Lung (tissue), 12 donors: Measurements from ENCODE around the gene TTLL12. TPM values are rescaled to one million over a fixed set of nuclear protein-coding genes. Genes with fewer than 3 reads are reported as not detected.
"Not testable (repeated sequence)": the region's sequence is repeated elsewhere in the genome, so short reads cannot be mapped to it uniquely, and the experiment has no call there.

Source experiments
- ATAC-seq: fragments of 200-7000 bp; cut with Tn5 transposase; one replicate; pipeline ENCODE4 v1.9.1; 2020; ENCODE audit warnings: moderate number of reproducible peaks; ENCODE audit not compliant: insufficient read depth, low FRiP score
- DNase-seq, 3 donors: peaks; one replicate each; pipeline ENCODE4 v3.0.0-alpha.2; 2013 to 2017
- H3K27ac ChIP-seq, 2 donors: one replicate each; pipeline ENCODE4 v1.5.1; 2013; ENCODE audit warnings: mild to moderate bottlenecking in 2 of 2, moderate library complexity in 2 of 2, control low read depth in 1 of 2, inconsistent platforms in 1 of 2, low read depth in 1 of 2, low read length in 1 of 2
- H3K27me3 ChIP-seq, 3 donors: one replicate each; pipeline ENCODE4 v1.5.1; 2013; ENCODE audit warnings: low read length in 2 of 3; ENCODE audit not compliant: control insufficient read depth in 3 of 3, insufficient read depth in 3 of 3
- H3K36me3 ChIP-seq, 4 donors: one replicate each; pipeline ENCODE4 v1.5.1; 2013; ENCODE audit warnings: low read length in 4 of 4, mild to moderate bottlenecking in 1 of 4, moderate library complexity in 1 of 4; ENCODE audit not compliant: control insufficient read depth in 4 of 4, insufficient read depth in 4 of 4
- H3K4me1 ChIP-seq, 5 donors: one replicate each; pipeline ENCODE4 v1.5.1; 2013; ENCODE audit warnings: low read length in 5 of 5, mild to moderate bottlenecking in 2 of 5, moderate library complexity in 1 of 5; ENCODE audit not compliant: control insufficient read depth in 5 of 5, insufficient read depth in 5 of 5
- H3K4me3 ChIP-seq: one replicate; pipeline ENCODE4 v1.5.1; 2013; ENCODE audit warnings: mild to moderate bottlenecking, control low read depth, moderate library complexity
- H3K9ac ChIP-seq, 2 donors: one replicate each; pipeline ENCODE4 v1.5.1; 2013; ENCODE audit warnings: low read length in 2 of 2, control low read depth in 1 of 2; ENCODE audit not compliant: insufficient read depth in 1 of 2
- H3K9me3 ChIP-seq, 4 donors: one replicate each; pipeline ENCODE4 v1.5.1; 2013; ENCODE audit warnings: low read length in 3 of 4, mild to moderate bottlenecking in 1 of 4, moderate library complexity in 1 of 4; ENCODE audit not compliant: control insufficient read depth in 4 of 4, insufficient read depth in 3 of 4
- CTCF ChIP-seq: IDR thresholded peaks from 2 replicates; pipeline ENCODE4 v1.5.1; 2012; ENCODE audit warnings: mild to moderate bottlenecking; ENCODE audit errors: control extremely low read depth, extremely low read depth
- WGBS, 2 donors: extraction: QIAGEN DNeasy Blood & Tissue Kit; methylation state at CpG; one replicate each; pipeline ENCODE4 v1.1.7; 2013; 5-methylcytosine and 5-hydroxymethylcytosine counted together
- polyA plus RNA-seq, 2 donors: library from polyadenylated mRNA; stranded (reverse); fragments of 200-250 nt; gene quantifications; one replicate each; pipeline ENCODE4 v1.2.1, GENCODE V29; 2013
- total RNA-seq, 2 donors: library from RNA; depleted of rRNA in 1 of 2; stranded (reverse); fragments of >200 nt in 1 of 2; gene quantifications; one replicate each; pipeline ENCODE4 v1.2.1, GENCODE V29; 2014 to 2021
- donor health status: control.
- donor health status: control.
- donor health status: Bipolar disorder and iron deficiency.
- donor health status: healthy.
- donor health status: DM: yes; HTN: yes; CAD: no.

The TTLL12 gene
- total and polyA plus RNA-seq, 4 donors, result 15.8 to 35.5 (median 25.3) TPM

- H3K9ac ChIP-seq, result peak overlapping the region in 1 of 2 donors; percentile 47
- peak overlapping the region in 1 of 2 donors; percentile 66 for H3K27ac ChIP-seq
These were observed 36.2 kb downstream of the TTLL12 start for GRCh38 chr22:43150731-43151206.

GRCh38 chr22:43148581-43148980 lies 38.4 kb downstream of the TTLL12 start:
- no peaks in the 10 kb centered on the region for H3K27me3 ChIP-seq
- H3K4me1 ChIP-seq, result peaks cover 0 to 14% (median 7%) of the 10 kb centered on the region in 5 donors
- ATAC-seq (no peak), DNase-seq (no peak)
- no peaks in the 10 kb centered on the region for H3K9me3 ChIP-seq
- H3K4me3 ChIP-seq, result no peak overlapping the region
- no peak for TF ChIP-seq CTCF
- H3K27ac ChIP-seq, result no peak overlapping the region
- no peak overlapping the region for H3K9ac ChIP-seq
- WGBS, 2 donors, result 25 to 49% methylated on average over 6 of the region's 6 CpGs
- H3K36me3 ChIP-seq, result no peaks in the 10 kb centered on the region

More at GRCh38 chr22:43150731-43151206, 36.2 kb downstream of the TTLL12 start:
- no peaks in the 10 kb centered on the region for H3K27me3 ChIP-seq
- no peak for TF ChIP-seq CTCF
- WGBS, 2 donors, result 71 to 72% methylated on average over 15 of the region's 15 CpGs
- peak overlapping the region; percentile 27 for H3K4me3 ChIP-seq
- no peak for ATAC-seq
- H3K9me3 ChIP-seq, result no peaks in the 10 kb centered on the region
- H3K4me1 ChIP-seq, result peaks cover 0 to 14% (median 12%) of the 10 kb centered on the region in 5 donors
- H3K36me3 ChIP-seq, result peaks cover 0 to 5% (median 0%) of the 10 kb centered on the region in 4 donors
- DNase-seq, result no peak

GRCh38 chr22:43147821-43148220 lies 39.1 kb downstream of the TTLL12 start:
- 28 to 47% methylated on average over 8 of the region's 8 CpGs for WGBS, 2 donors
- no peaks in the 10 kb centered on the region for H3K36me3 ChIP-seq
- DNase-seq, result no peak
- no peak overlapping the region for H3K4me3 ChIP-seq
- no peak for TF ChIP-seq CTCF
- peaks cover 0 to 13% (median 8%) of the 10 kb centered on the region in 5 donors for H3K4me1 ChIP-seq
- H3K27me3 ChIP-seq, result no peaks in the 10 kb centered on the region
- peaks cover 0 to 1% (median 0%) of the 10 kb centered on the region in 4 donors for H3K9me3 ChIP-seq
- H3K27ac ChIP-seq, result peak overlapping the region in 1 of 2 donors; percentile 45
- no peak for ATAC-seq
- H3K9ac ChIP-seq, result no peak overlapping the region

- not testable (repeated sequence) for H3K36me3 ChIP-seq, DNase-seq, ATAC-seq, H3K9me3 ChIP-seq, H3K4me3 ChIP-seq, H3K9ac ChIP-seq, H3K27ac ChIP-seq, H3K4me1 ChIP-seq, H3K27me3 ChIP-seq
- 51 to 74% methylated on average over 15 of the region's 15 CpGs for WGBS, 2 donors
These were observed 40.6 kb downstream of the TTLL12 start for GRCh38 chr22:43146332-43146731.

- not testable (repeated sequence) for ATAC-seq, H3K9ac ChIP-seq, H3K4me3 ChIP-seq, H3K27ac ChIP-seq, H3K36me3 ChIP-seq, H3K9me3 ChIP-seq, DNase-seq, H3K27me3 ChIP-seq, H3K4me1 ChIP-seq
- 92% methylated on average over 8 of the region's 8 CpGs for WGBS, 2 donors
These were observed 41.6 kb downstream of the TTLL12 start for GRCh38 chr22:43145371-43145770.
